Activated CD8-positive, alpha-beta T cell treated with anti-CD3 and anti-CD28 coated beads, Interleukin-2, amount 10 ng/mL, durations not matched to agents 7 days and 5 days (primary cell): ENCODE data around the gene CD300H. TPM values are rescaled to one million over a fixed set of nuclear protein-coding genes. Genes with fewer than 3 reads are reported as not detected.
A peak's percentile ranks its signal among the peaks of the same experiment; 100 is the strongest.
"Not testable (repeated sequence)": the region's sequence is repeated elsewhere in the genome, so short reads cannot be mapped to it uniquely, and the experiment has no call there.

Source experiments
- ATAC-seq: fragments of 150-1000 bp; cut with Tn5 transposase; one replicate; pipeline ENCODE4 v1.10.0; 2021; ENCODE audit warnings: moderate library complexity
- CTCF ChIA-PET: fragments of 350-600 bp; sonication (Branson Sonifier 250); formaldehyde crosslinking; loops from one replicate; lab custom pipeline; 2021; ENCODE audit warnings: antibody characterized with exemption; lab: Charles Lee
- POLR2A ChIA-PET: fragments of 350-600 bp; sonication (Branson Sonifier 250); formaldehyde crosslinking; loops from one replicate; lab custom pipeline; 2021; ENCODE audit warnings: antibody characterized with exemption; lab: Charles Lee
- DNase-seq: peaks from one replicate; pipeline ENCODE4 v3.0.0-alpha.2; 2020
- H3K27ac Mint-ChIP-seq: one replicate; pipeline ENCODE4 v1.8.0; 2021; ENCODE audit warnings: mild to moderate bottlenecking, mixed read lengths
- H3K27me3 Mint-ChIP-seq: one replicate; pipeline ENCODE4 v1.8.0; 2021; ENCODE audit warnings: low read depth, mixed read lengths
- H3K36me3 Mint-ChIP-seq: one replicate; pipeline ENCODE4 v1.8.0; 2021; ENCODE audit warnings: low read depth, mixed read lengths
- H3K4me1 Mint-ChIP-seq: one replicate; pipeline ENCODE4 v1.8.0; 2021; ENCODE audit warnings: low read depth, mixed read lengths
- H3K4me3 Mint-ChIP-seq: one replicate; pipeline ENCODE4 v1.8.0; 2021; ENCODE audit warnings: mild to moderate bottlenecking, mixed read lengths
- H3K9me3 Mint-ChIP-seq: one replicate; pipeline ENCODE4 v1.8.0; 2022; ENCODE audit warnings: mixed read lengths; ENCODE audit not compliant: insufficient read depth
- total RNA-seq, 2 experiments: library from RNA; stranded (reverse); gene quantifications; one replicate each; pipeline ENCODE4 v1.2.3, GENCODE V29; 2021

The CD300H gene
- total RNA-seq, 2 experiments from 2014 or later: not detected

DNA sequence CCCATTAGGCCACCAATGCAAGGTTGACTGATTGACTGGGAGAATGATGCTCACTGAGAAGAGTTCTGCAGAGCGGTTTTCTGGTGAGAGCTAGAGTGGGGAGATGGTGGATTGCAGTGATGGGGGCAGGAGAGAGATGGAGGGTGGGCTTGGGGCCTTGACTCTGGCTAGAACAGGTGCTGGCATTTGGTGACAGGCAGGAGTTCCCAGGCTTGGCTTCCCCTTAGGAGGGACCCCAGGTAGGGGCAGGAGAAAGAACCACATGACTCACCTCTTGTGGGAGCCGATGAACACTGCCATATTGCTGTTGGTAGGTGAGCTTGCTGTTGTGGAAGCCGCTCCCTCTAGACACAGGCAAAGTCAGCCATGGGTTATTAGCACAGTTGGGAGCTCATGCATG, 44.0 kb downstream of the CD300H start:
- no peaks in the 10 kb centered on the region for H3K9me3 Mint-ChIP-seq
- POLR2A ChIA-PET: no interaction called here
- no peaks in the 10 kb centered on the region for H3K36me3 Mint-ChIP-seq
- no peak overlapping the region for H3K27ac Mint-ChIP-seq
- H3K27me3 Mint-ChIP-seq: peaks cover 21% of the 10 kb centered on the region
- H3K4me3 Mint-ChIP-seq: no peak overlapping the region
- CTCF ChIA-PET: no interaction called here
- ATAC-seq: no peak
- no peak for DNase-seq
- H3K4me1 Mint-ChIP-seq: peaks cover 13% of the 10 kb centered on the region

DNA sequence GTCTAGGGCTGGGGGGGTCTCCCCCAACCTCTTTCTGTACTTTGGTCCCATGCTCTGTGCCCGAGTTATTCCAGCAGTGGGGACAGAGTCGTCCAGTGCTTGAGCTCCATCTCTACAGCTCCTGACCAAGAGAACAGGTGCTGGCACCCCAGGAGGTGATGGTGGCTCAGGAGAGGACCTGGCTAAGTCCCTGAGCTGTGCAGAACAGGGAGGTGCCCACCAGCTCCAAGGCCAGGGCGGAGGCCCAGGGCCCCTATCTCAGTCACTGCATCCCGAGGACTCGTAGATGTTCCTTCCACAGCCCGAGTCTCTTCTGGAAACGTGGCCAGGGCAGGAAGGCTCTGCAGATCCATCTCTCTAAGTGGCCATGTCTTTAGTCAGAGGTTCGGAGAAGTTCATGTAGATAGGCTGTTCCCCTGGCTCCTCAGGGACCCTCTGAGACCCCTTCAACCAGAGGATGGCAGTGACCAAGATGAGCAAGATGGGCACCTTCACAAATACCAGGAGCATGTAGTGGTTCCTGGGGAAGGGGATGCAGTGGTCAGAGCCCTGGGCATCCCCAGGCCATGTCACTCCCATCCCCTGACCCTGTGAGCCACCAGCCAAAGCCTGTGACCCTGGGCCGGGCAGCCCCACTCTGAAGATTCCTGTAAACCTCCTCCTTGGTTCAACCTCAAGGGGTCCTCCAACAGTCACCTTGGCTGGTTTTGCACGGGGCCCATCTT, 44.8 kb downstream of the CD300H start:
- ChIA-PET POLR2A (no interaction called here), CTCF (no interaction called here)
- Mint-ChIP-seq H3K27ac (no peak overlapping the region), H3K9me3 (no peaks in the 10 kb centered on the region), H3K36me3 (no peaks in the 10 kb centered on the region), H3K4me1 (peaks cover 13% of the 10 kb centered on the region), H3K27me3 (peaks cover 25% of the 10 kb centered on the region), H3K4me3 (no peak overlapping the region)
- DNase-seq (no peak), ATAC-seq (no peak)

DNA sequence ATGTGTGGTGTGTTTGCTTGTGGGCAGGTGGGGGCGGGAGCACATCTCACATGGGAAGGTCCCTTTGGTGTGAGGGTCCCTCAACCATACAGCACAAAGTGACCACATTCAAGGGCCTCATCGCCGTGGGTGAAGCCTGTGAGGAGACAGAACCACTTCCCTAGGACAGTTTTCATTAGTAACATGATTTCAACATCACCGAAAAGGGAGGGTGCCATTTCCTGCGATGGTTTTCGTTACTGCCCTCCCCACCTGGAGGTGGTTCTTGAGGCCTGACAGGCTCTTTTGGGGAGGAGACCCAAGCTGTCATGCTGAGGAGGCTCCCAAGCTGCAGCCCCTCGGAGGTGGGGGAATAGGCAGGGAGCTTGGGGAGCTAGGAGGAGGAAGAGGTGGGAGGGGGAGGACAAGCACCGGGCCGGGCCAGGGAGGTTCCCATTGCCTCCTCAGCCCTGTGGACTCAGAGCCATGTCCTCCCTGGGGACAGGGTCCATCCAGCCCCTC, 45.6 kb downstream of the CD300H start:
- no peak overlapping the region for H3K27ac Mint-ChIP-seq
- CTCF ChIA-PET: no interaction called here
- ATAC-seq (no peak), DNase-seq (no peak)
- POLR2A ChIA-PET: no interaction called here
- H3K4me3 Mint-ChIP-seq: no peak overlapping the region
- no peaks in the 10 kb centered on the region for H3K36me3 Mint-ChIP-seq
- H3K9me3 Mint-ChIP-seq: no peaks in the 10 kb centered on the region
- H3K4me1 Mint-ChIP-seq: peaks cover 13% of the 10 kb centered on the region
- H3K27me3 Mint-ChIP-seq: peaks cover 25% of the 10 kb centered on the region

DNA sequence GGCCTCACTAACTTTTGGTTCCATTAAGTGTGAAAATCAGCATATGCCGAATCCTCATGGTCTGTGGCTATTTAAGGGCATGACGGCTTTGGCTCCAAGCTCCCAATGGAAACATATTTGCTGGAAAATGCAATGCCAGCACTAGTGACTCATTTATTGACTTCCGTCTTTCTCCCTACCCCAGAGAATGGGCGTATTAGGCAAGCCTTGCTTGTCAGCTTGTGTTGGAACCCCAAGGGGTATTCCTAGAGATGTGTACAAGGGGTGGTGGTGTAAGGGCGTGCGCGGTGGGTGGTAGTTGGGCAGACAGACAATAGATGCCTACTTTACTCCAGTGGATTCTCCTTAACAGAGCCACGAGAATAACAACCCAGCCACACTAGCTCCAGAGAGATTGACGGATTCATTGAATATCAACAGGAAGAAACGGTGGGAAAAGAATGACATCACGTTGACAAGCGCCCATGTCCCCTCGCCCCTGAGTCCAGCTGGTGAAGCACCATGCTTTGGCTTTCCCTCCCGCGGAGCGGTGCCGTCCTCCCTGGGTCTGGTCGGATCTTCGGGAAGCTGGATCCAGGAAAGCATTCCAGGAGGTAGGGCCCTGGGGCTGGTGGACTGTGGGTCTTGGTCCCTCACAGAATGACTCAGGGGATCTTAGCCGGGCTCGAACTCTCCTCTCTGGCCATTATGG, 46.4 kb downstream of the CD300H start:
- no peak overlapping the region for H3K4me3 Mint-ChIP-seq
- H3K36me3 Mint-ChIP-seq: no peaks in the 10 kb centered on the region
- peaks cover 13% of the 10 kb centered on the region for H3K4me1 Mint-ChIP-seq
- CTCF ChIA-PET: interaction anchor here (1.0 kb wide), 1 partner anchor 11 kb away, joined by 3 read pairs; no protein-coding TSS in a partner anchor
- POLR2A ChIA-PET: no interaction called here
- no peaks in the 10 kb centered on the region for H3K9me3 Mint-ChIP-seq
- peaks cover 27% of the 10 kb centered on the region for H3K27me3 Mint-ChIP-seq
- no peak for ATAC-seq
- no peak for DNase-seq
- no peak overlapping the region for H3K27ac Mint-ChIP-seq

DNA sequence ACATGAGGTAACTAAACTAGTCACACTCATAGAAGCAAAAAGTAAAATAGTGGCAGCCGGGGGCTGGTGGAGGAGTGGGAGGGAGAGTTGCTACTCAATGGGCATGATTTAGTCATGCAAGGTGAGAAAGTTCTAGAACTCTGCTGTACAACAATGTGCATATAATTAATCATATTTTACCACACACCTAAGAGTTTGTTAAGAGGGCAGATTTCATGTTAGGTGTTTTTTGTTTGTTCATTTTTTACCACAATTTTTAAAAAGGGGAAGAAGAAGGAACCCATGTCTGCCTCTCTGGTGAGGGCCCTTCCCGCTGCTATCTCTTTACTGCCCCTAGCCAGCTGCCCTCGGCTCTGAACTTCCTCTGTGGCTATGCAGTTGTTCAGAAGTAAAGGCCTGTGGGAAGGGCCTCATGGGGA, 47.3 kb downstream of the CD300H start:
- DNase-seq (no peak), ATAC-seq (no peak)
- H3K27me3 Mint-ChIP-seq: peaks cover 23% of the 10 kb centered on the region
- ChIA-PET CTCF (interaction anchor here (1.0 kb wide), 1 partner anchor 12 kb away, joined by 3 read pairs; no protein-coding TSS in a partner anchor), POLR2A (no interaction called here)
- H3K4me3 Mint-ChIP-seq: no peak overlapping the region
- H3K4me1 Mint-ChIP-seq: peaks cover 13% of the 10 kb centered on the region
- H3K9me3 Mint-ChIP-seq: no peaks in the 10 kb centered on the region
- H3K27ac Mint-ChIP-seq: no peak overlapping the region
- H3K36me3 Mint-ChIP-seq: no peaks in the 10 kb centered on the region

DNA sequence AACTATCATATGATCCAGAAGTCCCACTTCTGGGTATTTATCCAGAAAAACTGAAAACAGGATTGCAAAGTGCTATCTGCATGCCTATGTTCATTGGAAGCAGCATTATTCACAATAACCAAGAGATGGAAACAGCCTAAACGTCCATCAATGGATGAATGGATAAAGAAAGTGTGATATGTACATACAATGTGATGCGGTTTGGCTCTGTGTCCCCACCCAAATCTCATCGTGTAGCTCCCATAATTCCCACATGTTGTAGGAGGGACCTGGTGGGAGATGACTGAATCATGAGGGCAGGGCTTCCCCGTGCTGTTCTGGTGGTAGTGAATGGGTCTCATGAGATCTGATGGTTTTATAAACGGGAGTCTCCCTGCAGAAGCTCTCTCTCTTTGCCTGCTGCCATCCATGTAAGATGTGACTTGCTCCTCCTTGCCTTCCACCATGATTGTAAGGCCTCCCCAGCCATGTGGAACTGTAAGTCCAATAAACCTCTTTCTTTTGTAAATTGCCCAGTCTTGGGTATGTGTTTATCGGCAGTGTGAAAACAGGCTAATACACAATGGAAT, 48.8 kb downstream of the CD300H start:
- H3K9me3 Mint-ChIP-seq, ATAC-seq, DNase-seq, POLR2A ChIA-PET, H3K27ac Mint-ChIP-seq, H3K4me3 Mint-ChIP-seq, CTCF ChIA-PET: not testable (repeated sequence)
- Mint-ChIP-seq H3K4me1 (peaks cover 18% of the 10 kb centered on the region), H3K36me3 (peaks cover 12% of the 10 kb centered on the region), H3K27me3 (peaks cover 25% of the 10 kb centered on the region)

DNA sequence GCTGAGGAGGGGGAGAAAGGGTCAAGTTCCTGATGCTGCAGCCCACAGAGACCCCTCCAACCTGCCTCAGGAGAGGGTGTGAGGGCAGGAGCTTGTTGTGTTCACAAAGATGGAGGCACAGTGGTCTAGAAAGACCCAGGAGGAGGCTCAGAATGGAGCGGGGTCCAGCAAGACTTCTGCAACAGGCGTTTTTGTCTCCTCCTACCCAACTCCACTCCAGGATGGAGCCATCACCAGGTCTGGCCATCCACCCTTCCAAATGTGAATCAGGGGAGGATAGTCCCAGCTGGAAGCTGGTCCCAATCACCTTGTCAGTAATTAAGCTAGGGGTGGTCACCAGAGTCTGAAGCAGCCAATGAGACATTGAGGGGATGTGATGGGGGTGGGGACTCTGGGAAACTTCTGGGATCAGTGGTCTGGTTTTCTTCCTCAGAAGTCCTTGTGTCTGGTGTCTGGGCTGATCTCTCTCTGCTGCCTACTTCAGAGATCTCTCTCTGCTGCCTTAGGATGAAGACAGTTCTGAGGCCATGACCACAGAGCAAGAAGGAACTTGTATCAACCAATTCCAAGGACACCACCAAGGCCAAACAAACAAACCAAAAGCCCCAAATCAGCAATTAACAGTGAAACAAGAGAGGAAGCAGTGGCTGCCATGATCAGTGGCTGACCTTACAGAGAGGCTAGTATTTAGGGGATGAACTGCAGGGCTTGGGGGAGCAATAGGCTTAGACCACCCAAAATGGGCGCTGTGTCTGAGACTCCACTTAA, 50.6 kb downstream of the CD300H start:
- DNase-seq (no peak), ATAC-seq (no peak)
- Mint-ChIP-seq H3K9me3 (no peaks in the 10 kb centered on the region), H3K4me3 (no peak overlapping the region), H3K4me1 (peaks cover 16% of the 10 kb centered on the region), H3K27ac (no peak overlapping the region), H3K27me3 (peaks cover 29% of the 10 kb centered on the region), H3K36me3 (peaks cover 12% of the 10 kb centered on the region)
- ChIA-PET CTCF (no interaction called here), POLR2A (interaction anchor here (1.3 kb wide), 1 partner anchor 11 kb away, joined by 4 read pairs; no protein-coding TSS in a partner anchor)

DNA sequence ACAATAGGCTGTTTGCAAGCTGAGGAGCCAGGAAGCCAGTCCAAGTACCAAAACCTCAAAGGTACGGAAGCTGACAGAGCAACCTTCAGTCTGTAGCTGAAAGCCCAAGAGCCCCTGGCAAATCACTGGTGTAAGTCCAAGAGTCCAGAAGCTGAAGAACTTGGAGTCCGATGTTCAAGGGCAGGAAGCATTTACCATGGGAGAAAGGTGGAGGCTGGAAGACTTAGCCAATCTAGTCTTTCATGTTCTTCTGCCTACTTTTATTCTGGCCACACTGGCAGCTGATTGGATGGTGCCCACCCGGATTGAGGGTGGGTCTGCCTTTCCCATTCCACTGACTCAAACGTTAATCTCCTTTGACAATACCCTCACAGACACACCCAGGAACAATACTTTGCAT, 51.4 kb downstream of the CD300H start:
- H3K27ac Mint-ChIP-seq: no peak overlapping the region
- H3K9me3 Mint-ChIP-seq: no peaks in the 10 kb centered on the region
- DNase-seq (no peak), ATAC-seq (no peak)
- H3K4me3 Mint-ChIP-seq: no peak overlapping the region
- H3K4me1 Mint-ChIP-seq: peaks cover 11% of the 10 kb centered on the region
- POLR2A ChIA-PET: interaction anchor here (1.3 kb wide), 1 partner anchor 12 kb away, joined by 4 read pairs; no protein-coding TSS in a partner anchor
- CTCF ChIA-PET: no interaction called here
- H3K36me3 Mint-ChIP-seq: peaks cover 12% of the 10 kb centered on the region
- H3K27me3 Mint-ChIP-seq: peaks cover 33% of the 10 kb centered on the region

DNA sequence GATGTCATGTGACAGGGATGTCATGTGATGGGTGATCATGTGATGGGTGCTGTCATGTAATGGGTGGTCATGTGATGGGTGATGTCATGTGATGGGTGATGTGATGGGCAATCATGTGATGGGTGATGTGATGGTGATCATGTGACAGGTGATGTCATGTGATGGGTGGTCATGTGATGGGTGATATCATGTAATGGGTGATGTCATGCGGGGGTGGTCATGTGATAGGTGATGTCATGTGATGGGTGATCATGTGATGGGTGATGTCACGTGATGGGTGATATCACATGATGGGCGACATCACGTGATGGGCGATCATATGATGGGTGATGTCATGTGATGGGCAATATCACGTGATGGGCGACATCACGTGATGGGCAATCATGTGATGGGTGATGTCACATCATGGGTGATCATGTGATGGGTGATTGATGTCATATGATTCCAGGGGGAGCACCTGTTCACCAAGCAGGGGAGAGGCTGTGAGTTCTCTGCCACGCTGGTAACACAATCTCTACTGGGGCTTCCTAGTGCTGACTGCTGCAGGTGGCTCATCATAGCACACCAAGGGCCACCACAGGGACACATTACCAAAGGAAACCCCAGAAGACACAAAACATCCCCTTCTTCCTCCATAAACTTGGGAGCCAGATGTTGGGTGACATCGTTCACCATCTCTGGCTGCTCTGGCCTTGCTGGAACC, 52.5 kb downstream of the CD300H start:
- H3K9me3 Mint-ChIP-seq: no peaks in the 10 kb centered on the region
- DNase-seq: no peak
- POLR2A ChIA-PET: no interaction called here

DNA sequence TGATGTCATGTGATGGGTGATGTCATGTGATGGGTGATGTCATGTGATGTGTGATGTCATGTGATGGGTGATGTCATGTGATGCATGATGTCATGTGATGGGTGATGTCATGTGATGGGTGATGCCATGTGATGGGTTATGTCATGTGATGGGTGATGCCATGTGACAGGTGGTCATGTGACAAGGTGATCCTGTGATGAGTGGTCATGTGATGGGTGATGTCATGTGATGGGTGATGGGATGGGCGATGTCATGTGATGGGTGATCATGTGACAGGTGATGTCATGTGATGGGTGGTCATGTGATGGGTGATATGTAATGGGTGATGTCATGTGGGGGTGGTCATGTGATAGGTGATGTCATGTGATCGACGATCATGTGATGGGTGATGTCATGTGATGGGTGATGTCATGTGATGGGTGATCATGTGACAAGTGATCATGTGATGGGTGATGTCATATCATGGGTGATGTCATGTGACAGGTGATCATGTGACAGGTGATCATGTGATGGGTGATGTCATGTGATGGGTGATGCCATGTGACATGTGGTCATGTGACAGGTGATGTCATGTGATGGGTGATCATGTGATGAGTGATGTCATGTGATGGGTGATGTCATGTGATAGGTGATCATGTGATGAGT, 53.2 kb downstream of the CD300H start:
- peak; percentile 47 for ATAC-seq
- CTCF ChIA-PET: no interaction called here
- POLR2A ChIA-PET: interaction anchor here (0.7 kb wide), 1 partner anchor 282 kb away, joined by 3 read pairs; no protein-coding TSS in a partner anchor
- Mint-ChIP-seq H3K9me3 (no peaks in the 10 kb centered on the region), H3K4me3 (peak overlapping the region; percentile 55), H3K27me3 (peaks cover 34% of the 10 kb centered on the region), H3K27ac (peak overlapping the region; percentile 96), H3K36me3 (peaks cover 12% of the 10 kb centered on the region), H3K4me1 (peaks cover 5% of the 10 kb centered on the region)
- peak; percentile 78 for DNase-seq

More for the DNA sequence above, 52.5 kb downstream of the CD300H start:
- Mint-ChIP-seq H3K36me3 (peaks cover 12% of the 10 kb centered on the region), H3K4me3 (peak overlapping the region; percentile 55), H3K4me1 (peaks cover 5% of the 10 kb centered on the region), H3K27me3 (peaks cover 32% of the 10 kb centered on the region), H3K27ac (peak overlapping the region; percentile 96)
- CTCF ChIA-PET: no interaction called here
- peak; percentile 40 for ATAC-seq
